CD4-positive, alpha-beta T cell treated with Interleukin-15 for 4 hours (primary cell): ENCODE results near the gene AFMID.
A peak's percentile ranks its signal among the peaks of the same experiment; 100 is the strongest.
"Not testable (repeated sequence)": the region's sequence is repeated elsewhere in the genome, so short reads cannot be mapped to it uniquely, and the experiment has no call there.

ENCODE experiments used
- DNase-seq: peaks from one replicate; pipeline ENCODE4 v3.0.0-alpha.2; 2020; ENCODE audit warnings: low spot score

Gene AFMID

GRCh38 chr17:78186692-78187595 lies at the start of gene AFMID, which contains the start of gene TK1:
AFMID (plus strand) TSS chr17:78187362; CDS start chr17:78187371, 9 bp downstream.
TK1 (minus strand) TSS chr17:78187052; CDS start chr17:78186994, 58 bp downstream.
- DNase-seq = peak; percentile 87

DNA sequence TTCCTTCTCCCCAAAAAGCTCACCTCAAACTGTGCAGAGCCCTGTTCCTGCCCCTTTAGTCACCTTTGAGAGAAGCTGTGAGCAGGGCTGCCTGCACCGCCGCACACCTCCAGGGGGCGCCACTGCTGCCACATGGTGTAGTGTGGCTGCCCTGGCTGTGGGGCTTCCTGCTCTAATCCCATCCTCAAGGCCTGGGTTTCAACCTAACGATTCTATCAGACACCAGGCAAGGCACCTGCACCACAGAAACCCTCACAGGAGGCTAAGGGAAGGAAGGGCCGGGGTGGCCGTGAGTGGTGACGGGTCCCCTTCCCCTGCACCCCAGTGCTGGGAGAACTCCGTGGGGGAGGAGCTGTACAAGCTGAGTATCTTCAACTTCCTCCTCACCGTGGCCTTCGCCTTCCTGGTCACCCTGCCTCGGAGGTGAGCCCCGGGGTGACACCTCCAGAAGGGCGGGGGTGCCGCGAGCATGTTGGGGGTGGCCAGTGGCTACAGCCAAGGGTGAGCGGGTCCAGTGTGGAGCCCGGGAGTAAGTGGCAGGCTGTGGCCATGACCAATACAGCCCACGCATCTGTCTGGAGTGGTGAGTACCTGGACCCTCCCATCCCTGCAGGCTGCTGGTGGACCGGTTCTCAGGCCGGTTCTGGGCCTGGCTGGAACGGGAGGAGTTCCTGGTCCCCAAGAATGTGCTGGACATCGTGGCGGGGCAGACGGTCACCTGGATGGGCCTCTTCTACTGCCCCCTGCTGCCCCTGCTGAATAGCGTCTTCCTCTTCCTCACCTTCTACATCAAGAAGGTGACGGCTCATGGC lies 49.6 kb upstream of the AFMID start:
- DNase-seq = no peak

GRCh38 chr17:78138204-78139060 lies 48.7 kb upstream of the AFMID start:
- DNase-seq = no peak

DNA sequence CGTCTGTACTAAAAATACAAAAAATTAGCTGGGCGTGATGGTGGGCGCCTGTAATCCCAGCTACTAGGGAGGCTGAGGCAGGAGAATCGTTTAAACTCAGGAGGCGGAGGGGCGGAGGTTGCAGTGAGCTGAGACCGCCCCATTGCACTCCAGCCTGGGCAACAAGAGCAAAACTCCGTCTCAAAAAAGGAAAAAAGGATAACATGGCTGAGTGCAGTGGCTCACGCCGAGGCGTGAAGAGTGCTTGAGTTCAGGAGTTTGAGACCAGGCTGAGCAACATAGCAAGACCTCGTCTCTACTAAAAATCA lies 47.3 kb upstream of the AFMID start:
- not testable (repeated sequence) for DNase-seq

- peak; percentile 95 for DNase-seq
Measured at GRCh38 chr17:78140169-78141051, 46.8 kb upstream of the AFMID start.

DNA sequence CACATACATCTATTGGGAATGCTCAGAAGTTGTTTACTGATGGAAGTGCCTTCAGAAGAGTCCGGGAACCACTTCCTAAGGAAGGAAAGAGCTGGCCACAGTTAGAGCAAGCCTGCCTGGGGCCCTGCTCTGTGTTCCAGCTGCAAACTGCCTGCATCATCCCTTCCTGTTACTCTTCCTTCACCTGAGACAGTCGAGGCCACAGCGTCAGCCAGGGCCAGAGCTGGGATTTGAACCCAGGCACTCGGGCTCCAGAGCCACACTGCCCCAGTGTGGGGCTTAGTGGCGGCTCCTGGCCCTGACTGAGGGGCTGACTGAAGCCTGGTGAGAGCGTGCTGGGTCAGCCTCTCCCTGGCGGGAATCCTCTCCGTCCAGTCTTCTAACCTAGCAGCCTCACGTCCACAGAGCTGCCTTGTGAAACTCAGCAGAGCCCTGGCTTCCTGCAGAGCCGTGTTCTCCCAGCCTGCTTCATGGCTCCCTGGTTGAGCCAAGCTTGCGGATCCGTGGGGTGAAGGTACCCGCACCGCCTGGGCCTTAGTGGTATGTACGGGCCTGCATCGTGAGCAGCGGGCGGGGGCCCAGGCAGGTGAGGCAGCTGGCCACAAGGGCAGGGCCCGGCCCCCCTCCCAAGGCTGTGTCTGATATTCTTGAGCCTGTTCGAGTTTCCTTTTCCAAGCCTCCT lies 45.6 kb upstream of the AFMID start:
- no peak for DNase-seq

GRCh38 chr17:78142119-78142861 lies 44.9 kb upstream of the AFMID start:
- no peak for DNase-seq

GRCh38 chr17:78143214-78144146 lies 43.7 kb upstream of the AFMID start:
- no peak for DNase-seq

GRCh38 chr17:78144147-78144719 lies 42.9 kb upstream of the AFMID start:
- no peak for DNase-seq

DNA sequence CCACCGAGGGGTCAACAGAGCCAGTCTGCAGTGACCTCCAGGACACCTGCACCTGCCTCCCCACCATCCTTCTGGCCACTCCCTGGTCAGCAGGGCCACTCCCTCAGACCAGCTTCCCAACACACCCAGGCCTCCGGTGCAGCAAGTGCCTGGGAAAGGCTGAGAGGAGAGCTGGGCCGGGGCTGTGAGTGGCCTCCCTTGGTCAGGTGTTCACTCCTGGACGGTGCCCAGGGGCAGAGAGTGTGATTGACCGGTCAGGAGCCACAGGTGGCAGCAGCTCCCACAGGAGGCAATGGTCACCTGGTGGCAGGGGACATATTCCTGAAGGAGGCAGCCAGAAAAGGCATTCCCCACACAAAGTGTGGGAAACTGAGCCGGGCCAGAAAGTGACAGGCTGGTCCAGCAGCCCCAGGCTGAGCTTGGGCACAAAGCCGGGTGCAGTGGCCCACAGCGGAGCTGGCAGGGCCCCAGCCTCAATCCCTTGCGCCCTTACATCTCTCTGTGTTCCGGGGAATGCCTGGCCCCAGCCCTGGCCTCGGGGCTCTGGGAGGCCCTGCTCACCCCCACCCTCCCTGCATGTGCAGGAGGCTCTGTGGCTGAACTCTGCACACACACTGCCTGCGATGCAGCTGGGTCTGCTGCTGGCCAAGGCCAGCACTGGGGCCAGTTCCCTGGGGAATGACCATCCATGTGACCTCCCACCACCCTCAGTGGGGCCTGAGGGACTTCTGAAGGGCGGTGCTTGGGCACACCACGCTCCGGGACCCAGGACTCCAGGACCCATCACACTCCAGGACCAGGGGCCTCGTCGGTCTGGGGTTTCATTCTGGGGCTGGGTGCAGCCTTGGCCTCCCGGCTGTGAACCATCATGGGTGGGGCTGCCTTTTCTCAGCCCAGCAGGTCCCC lies 42.2 kb upstream of the AFMID start:
- no peak for DNase-seq

GRCh38 chr17:78146471-78146869 lies 40.7 kb upstream of the AFMID start:
- DNase-seq = no peak

GRCh38 chr17:78146881-78147280 lies 40.3 kb upstream of the AFMID start:
- no peak for DNase-seq

DNA sequence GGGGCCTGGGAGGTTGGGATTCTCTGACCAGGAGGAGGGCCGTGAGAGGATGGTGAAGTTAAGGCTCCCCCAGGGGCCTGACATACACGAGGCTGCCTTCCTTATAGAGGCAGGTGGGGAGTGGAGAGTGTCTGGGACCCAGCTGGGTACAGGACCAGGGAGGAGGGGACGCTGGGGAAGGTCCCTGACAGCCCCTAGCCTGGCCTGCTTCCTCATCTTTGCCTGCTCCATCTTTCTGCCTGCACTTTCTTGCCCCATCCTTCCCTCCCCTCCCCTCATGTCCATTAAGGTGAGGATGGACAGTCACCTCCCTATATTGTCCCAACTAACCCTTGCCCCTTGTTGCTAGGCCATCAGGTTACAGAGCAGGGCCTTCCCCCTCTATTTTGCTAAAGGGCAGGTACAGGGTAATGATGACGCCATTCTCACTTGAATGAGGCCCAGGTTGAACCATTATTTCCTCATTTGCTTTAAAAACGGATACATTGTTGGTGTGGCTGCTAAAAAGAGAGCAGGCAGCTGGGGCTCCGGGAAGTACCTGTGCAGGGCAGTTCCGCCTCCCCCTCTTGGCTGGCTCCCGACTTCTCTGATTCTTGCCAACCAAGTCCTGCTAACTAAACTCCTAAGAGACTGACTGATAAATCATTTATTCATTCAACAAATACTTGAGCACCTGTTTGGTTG lies 39.7 kb upstream of the AFMID start:
- DNase-seq = no peak

DNA sequence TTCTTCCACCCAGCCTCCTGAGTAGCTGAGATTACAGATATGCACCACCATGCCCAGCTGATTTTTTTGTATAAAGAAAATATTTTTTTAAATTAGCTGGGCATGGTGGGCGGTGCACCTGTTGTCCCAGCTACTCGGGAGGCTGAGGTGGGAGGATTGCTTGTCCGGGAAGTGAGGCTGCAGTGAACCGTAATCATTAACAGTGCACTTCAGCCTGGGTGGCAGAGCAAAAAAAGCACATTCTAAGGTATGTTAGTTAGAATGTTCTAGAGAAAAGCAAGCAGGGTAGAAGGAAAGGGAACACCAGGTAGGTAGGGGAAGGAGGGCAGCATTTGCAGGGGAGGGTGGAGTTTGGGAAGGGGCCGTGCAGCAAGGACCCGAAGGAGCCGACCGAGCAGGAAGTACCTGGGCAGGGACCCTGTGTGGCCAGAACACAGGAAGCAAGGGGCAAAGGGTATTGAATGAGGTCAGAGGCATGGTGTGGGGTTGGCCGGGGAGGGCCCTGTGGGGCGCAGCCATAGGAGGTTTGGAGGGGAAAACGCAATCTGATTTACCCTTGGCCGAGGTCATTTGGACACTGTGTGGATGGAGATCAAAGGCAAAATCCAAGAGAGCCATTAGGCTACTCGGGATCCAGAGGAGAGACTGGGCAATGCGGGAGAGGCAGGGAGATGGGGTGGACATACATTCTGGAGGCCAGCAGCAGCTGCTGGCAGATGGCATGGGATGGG lies 38.7 kb upstream of the AFMID start:
- DNase-seq = no peak

GRCh38 chr17:78151514-78152008 lies 35.6 kb upstream of the AFMID start:
- DNase-seq = no peak
